Endothelial cell of umbilical vein (primary cell): ENCODE measurements around the gene FAM177B.
"Not testable (repeated sequence)": the region's sequence is repeated elsewhere in the genome, so short reads cannot be mapped to it uniquely, and the experiment has no call there.

ENCODE experiments used
- CTCF ChIP-seq, 2 donors: IDR thresholded peaks; 1 replicate in 1 of 2; 2 replicates in 1 of 2; pipeline ENCODE4 v1.5.1; 2011; ENCODE audit warnings: low read length in 2 of 2, mild to moderate bottlenecking in 2 of 2, moderate library complexity in 2 of 2, control low read depth in 1 of 2, inconsistent platforms in 1 of 2, low read depth in 1 of 2; ENCODE audit not compliant: insufficient read depth in 1 of 2; ENCODE audit errors: extremely low read depth in 1 of 2
- EZH2 ChIP-seq: IDR thresholded peaks from 2 replicates; pipeline ENCODE4 v1.6.1; 2012; ENCODE audit warnings: borderline replicate concordance, low read depth, mild to moderate bottlenecking, moderate library complexity, low read length, inconsistent platforms; ENCODE audit not compliant: severe bottlenecking
- FOS ChIP-seq: IDR thresholded peaks from 2 replicates; pipeline ENCODE4 v1.6.1; 2011; ENCODE audit warnings: mild to moderate bottlenecking, low read length, moderate library complexity, borderline replicate concordance; ENCODE audit not compliant: insufficient read depth
- JUN ChIP-seq: IDR thresholded peaks from 2 replicates; pipeline ENCODE4 v1.6.1; 2011; ENCODE audit warnings: borderline replicate concordance, low read depth; ENCODE audit not compliant: insufficient read length, insufficient read depth
- MAX ChIP-seq: IDR thresholded peaks from 2 replicates; pipeline ENCODE4 v1.6.1; 2011; ENCODE audit not compliant: insufficient read depth, insufficient read length
- POLR2A ChIP-seq: IDR thresholded peaks from 2 replicates; pipeline ENCODE4 v1.6.1; 2012; ENCODE audit warnings: low read depth, mild to moderate bottlenecking, control low read depth, low read length
- POLR2AphosphoS5 ChIP-seq: IDR thresholded peaks from 2 replicates; pipeline ENCODE4 v1.6.1; 2012; ENCODE audit warnings: low read depth, mild to moderate bottlenecking, control low read depth, low read length, moderate library complexity; ENCODE audit not compliant: insufficient read depth

- not testable (repeated sequence) for TF ChIP-seq CTCF (IDR thresholded peaks at IDR 0.05; ENCODE audit: extremely low read depth in 1 of 2, insufficient read depth in 1 of 2, low read depth in 1 of 2, low read length in 2 of 2); POLR2A; POLR2AphosphoS5; MAX; JUN; EZH2; FOS
Observed at GRCh38 chr1:222741630-222742457, 4.8 kb downstream of the FAM177B start.
